Myocyte (in vitro differentiated cells): ENCODE data around the gene TEX36. TPM values are rescaled to one million over a fixed set of nuclear protein-coding genes. Genes with fewer than 3 reads are reported as not detected.

Source experiments
- total RNA-seq: library from RNA; depleted of rRNA; stranded (reverse); fragments of >200 nt; gene quantifications from 2 replicates; pipeline ENCODE4 v1.2.3, GENCODE V29; 2014

Gene TEX36
- total RNA-seq, 1 donor from 2014 or later = not detected

Other genes with a start within 250 kb of the TEX36 start
- 17.3 and 20.7 TPM in 2 replicates for gene EDRF1, start 36.5 kb upstream of the TEX36 start, total RNA-seq
- gene MMP21, start 92.7 kb upstream of the TEX36 start, total RNA-seq = not detected in 2 replicates
- 94.3 and 106 TPM in 2 replicates for gene UROS, start 140.1 kb upstream of the TEX36 start, total RNA-seq
- gene BCCIP, start 140.4 kb upstream of the TEX36 start, total RNA-seq = 74.6 and 74.9 TPM in 2 replicates
- 51.7 and 62.3 TPM in 2 replicates for gene DHX32, start 198.1 kb upstream of the TEX36 start, total RNA-seq
- gene FANK1, start 213.4 kb upstream of the TEX36 start, total RNA-seq = 1.4 and 2.5 TPM in 2 replicates